Ascending aorta (tissue), 2 donors: ENCODE measurements around the gene ZNRF3. TPM values are rescaled to one million over a fixed set of nuclear protein-coding genes. Genes with fewer than 3 reads are reported as not detected.

ENCODE experiments used
- DNase-seq, 2 donors: peaks; one replicate each; pipeline ENCODE4 v3.0.0-alpha.2; 2019; ENCODE audit warnings: low spot score in 2 of 2
- H3K27ac ChIP-seq, 2 donors: fragments of 200-600 bp; sonication (generic); one replicate each; pipeline ENCODE4 v1.5.1; 2016 to 2017; ENCODE audit warnings: mild to moderate bottlenecking in 1 of 2
- H3K27me3 ChIP-seq: fragments of 200-600 bp; sonication (generic); one replicate; pipeline ENCODE4 v1.5.1; 2017
- H3K36me3 ChIP-seq, 2 donors: fragments of 200-600 bp; sonication (generic); one replicate each; pipeline ENCODE4 v1.5.1; 2016
- H3K4me1 ChIP-seq, 2 donors: fragments of 200-600 bp; sonication (generic); one replicate each; pipeline ENCODE4 v1.5.1; 2016 to 2017; ENCODE audit warnings: mild to moderate bottlenecking in 1 of 2
- H3K4me3 ChIP-seq, 2 donors: fragments of 200-600 bp; sonication (generic); one replicate each; pipeline ENCODE4 v1.5.1; 2016 to 2017; ENCODE audit warnings: mild to moderate bottlenecking in 1 of 2
- H3K9me3 ChIP-seq, 2 donors: fragments of 200-600 bp; sonication (generic); one replicate each; pipeline ENCODE4 v1.5.1; 2016
- intact Hi-C: fragments of 100-400 bp; cut with DNase I; formaldehyde crosslinking; loops from one replicate; pipeline ENCODE4 v1.15.1; 2023
- total RNA-seq: library from RNA; depleted of rRNA; stranded (reverse); fragments of >200 nt; gene quantifications from one replicate; pipeline ENCODE4 v1.1.0, GENCODE V29; 2016
- TF ChIP-seq, protein P1 (sequence below), 3 experiments: fragments of 200-600 bp in 2 of 3; fragments of 450-650 bp in 1 of 3; sonication (generic) in 2 of 3; IDR thresholded peaks; one replicate each; pipeline ENCODE4 v1.5.1; 2016 to 2019; ENCODE audit warnings: antibody characterized with exemption in 3 of 3, mild to moderate bottlenecking in 1 of 3, moderate library complexity in 1 of 3

Gene ZNRF3
- total RNA-seq, 1 donor from 2014 or later: 49.1 TPM

DNA sequence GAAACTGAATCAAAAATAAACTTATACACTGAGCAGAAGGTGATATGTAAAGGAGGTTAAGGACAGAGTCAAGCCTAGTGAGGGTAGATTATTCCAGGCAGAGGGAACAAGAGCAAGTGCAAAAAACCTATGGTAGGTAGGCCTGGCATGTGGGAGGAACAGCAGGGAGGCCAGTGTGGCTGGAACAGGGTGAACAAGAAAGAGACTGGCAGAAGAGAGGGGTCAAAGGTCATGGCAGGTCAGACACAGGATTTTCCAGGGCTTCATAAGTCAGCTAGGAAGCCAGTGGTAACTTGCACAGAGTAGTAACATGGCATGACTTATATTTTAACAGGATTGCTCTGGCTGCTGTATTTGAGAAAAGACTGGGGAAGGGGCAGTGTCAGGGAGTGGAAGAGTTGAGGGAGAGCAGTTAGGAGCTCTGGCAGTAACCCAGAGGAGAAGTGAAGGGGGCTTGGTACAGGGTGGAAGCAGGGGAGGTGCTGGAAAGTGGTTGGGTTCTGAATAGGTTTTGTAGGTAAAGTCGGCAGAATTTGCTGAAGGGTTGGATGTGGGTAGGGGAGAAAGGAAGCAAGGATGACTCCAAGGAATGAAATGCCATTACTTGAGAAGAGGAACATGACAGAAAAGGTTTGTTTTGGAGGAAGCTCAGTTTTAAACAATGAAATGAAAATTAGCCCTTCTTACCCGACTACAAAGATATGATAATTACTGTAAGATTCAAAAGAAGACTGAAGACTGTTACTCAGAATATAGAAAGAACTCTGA lies 86.2 kb downstream of the ZNRF3 start:
- intact Hi-C loops: no loop called here
- no peak for DNase-seq
- Histone ChIP-seq H3K4me3 (no peak overlapping the region), H3K36me3 (no peaks in the 10 kb centered on the region), H3K4me1 (no peaks in the 10 kb centered on the region), H3K27me3 (no peaks in the 10 kb centered on the region), H3K27ac (no peak overlapping the region), H3K9me3 (no peaks in the 10 kb centered on the region)
- TF ChIP-seq, protein P1, sequence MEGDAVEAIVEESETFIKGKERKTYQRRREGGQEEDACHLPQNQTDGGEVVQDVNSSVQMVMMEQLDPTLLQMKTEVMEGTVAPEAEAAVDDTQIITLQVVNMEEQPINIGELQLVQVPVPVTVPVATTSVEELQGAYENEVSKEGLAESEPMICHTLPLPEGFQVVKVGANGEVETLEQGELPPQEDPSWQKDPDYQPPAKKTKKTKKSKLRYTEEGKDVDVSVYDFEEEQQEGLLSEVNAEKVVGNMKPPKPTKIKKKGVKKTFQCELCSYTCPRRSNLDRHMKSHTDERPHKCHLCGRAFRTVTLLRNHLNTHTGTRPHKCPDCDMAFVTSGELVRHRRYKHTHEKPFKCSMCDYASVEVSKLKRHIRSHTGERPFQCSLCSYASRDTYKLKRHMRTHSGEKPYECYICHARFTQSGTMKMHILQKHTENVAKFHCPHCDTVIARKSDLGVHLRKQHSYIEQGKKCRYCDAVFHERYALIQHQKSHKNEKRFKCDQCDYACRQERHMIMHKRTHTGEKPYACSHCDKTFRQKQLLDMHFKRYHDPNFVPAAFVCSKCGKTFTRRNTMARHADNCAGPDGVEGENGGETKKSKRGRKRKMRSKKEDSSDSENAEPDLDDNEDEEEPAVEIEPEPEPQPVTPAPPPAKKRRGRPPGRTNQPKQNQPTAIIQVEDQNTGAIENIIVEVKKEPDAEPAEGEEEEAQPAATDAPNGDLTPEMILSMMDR (IDR thresholded peaks at IDR 0.05): no peak

DNA sequence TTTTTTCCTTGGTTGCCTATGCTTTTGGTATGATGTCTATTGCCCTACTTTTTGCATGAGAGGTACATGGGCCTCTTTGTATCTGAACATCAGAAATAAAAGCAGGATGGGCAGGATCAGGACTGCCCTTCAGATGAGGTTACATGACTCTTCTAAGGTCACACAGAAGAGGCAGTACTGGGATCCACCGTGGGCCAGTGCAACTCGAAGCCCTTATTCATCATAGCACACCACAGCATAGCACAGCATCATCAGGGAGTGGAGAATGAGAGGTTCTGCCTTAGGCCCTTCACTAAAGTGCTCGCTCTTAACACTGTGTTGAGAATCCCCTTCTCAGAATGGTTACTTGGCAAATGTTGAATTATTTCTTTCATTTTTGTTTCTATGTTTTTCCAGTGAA lies 90.0 kb downstream of the ZNRF3 start:
- peaks cover 4 to 11% of the 10 kb centered on the region in 2 donors for H3K4me1 ChIP-seq
- no peaks in the 10 kb centered on the region for H3K9me3 ChIP-seq
- no peaks in the 10 kb centered on the region for H3K36me3 ChIP-seq
- H3K27me3 ChIP-seq: no peaks in the 10 kb centered on the region
- H3K4me3 ChIP-seq: no peak overlapping the region
- DNase-seq: no peak
- TF ChIP-seq, protein P1 (IDR thresholded peaks at IDR 0.05): no peak
- H3K27ac ChIP-seq: no peak overlapping the region
- intact Hi-C loops: no loop called here

DNA sequence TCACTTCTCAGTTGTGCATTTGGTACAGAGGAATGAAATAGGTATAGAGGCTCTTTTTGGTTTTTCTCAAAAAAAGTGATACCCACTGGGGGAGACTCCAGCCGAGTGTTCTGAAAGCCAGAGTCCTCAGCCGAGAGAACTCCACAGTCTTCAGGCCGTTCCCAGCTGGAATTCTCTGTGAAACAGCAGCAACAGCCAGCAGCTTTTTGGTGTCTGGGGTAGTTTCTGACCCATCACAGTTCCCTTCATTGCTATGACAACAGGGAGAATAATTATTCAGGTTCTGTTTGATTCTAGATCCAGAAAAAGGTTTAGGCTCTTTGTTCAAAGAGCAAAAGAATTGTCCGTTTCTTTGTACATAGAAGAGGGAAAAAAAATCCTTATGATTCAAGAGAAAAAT lies 93.7 kb downstream of the ZNRF3 start:
- H3K36me3 ChIP-seq: no peaks in the 10 kb centered on the region
- TF ChIP-seq, protein P1 (IDR thresholded peaks at IDR 0.05): no peak
- H3K4me1 ChIP-seq: peaks cover 6 to 20% of the 10 kb centered on the region in 2 donors
- no peaks in the 10 kb centered on the region for H3K27me3 ChIP-seq
- H3K4me3 ChIP-seq: peak overlapping the region; percentile 41 to 56
- peak overlapping the region; percentile 53 to 66 for H3K27ac ChIP-seq
- intact Hi-C loops: loop anchor here (2.0 to 5.0 kb wide), 2 partner anchors 54 to 95 kb away; partner anchors contain the start of gene ZNRF3
- H3K9me3 ChIP-seq: no peaks in the 10 kb centered on the region
- no peak for DNase-seq

DNA sequence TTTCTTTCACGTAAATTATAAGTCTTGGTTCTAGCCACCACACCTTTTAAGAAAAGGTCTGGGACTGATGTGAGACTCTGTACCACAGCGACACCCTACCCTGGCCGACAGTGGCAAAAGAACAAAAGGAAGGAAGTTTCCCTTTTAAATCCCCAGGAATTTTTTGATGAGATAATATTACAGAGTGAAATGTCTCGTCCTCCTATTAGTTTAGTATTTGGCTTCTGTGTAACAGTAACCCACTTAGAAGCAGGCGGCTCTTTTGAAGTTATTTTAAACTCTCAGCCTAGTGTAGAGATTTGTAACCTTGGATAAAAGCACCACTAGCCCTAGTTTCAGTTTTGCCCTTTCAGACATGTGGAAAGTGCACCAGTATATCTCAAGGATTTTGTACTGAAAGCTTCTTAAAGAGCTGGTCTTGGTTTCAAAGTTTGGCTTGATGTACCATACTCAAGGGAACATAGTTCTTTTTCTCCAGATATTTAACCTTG lies 94.2 kb downstream of the ZNRF3 start:
- Histone ChIP-seq H3K27ac (peak overlapping the region; percentile 53 to 66), H3K27me3 (no peaks in the 10 kb centered on the region), H3K4me3 (peak overlapping the region; percentile 41 to 56), H3K9me3 (no peaks in the 10 kb centered on the region), H3K36me3 (no peaks in the 10 kb centered on the region), H3K4me1 (peaks cover 6 to 20% of the 10 kb centered on the region in 2 donors)
- TF ChIP-seq, protein P1 (IDR thresholded peaks at IDR 0.05): peak in 1 of 3 experiments; percentile 14
- intact Hi-C loops: loop anchor here (2.0 to 5.0 kb wide), 2 partner anchors 53 to 95 kb away; partner anchors contain the start of gene ZNRF3
- no peak for DNase-seq

DNA sequence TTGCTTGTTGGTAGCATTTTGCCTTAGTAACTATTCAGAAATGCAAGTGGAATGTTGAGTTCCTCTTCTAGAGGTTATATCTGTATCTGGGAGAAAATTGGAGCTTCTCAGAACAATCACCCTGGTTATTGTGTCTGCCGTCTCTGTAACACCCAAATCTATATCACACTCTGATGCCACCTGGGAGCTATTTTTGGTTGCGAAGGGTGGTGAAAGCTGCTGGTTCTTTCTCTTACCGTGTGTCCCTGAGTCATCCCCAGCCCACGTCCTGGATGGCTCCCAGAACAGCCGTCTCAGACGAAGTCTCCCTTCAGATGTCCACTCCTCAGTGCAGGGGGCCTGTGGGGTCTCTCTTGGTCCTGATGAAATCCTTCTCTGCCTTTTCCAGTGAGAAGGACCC lies 94.8 kb downstream of the ZNRF3 start:
- Histone ChIP-seq H3K4me1 (peaks cover 6 to 22% of the 10 kb centered on the region in 2 donors), H3K27ac (peak overlapping the region; percentile 43 to 66), H3K9me3 (no peaks in the 10 kb centered on the region), H3K36me3 (no peaks in the 10 kb centered on the region), H3K4me3 (peak overlapping the region; percentile 41 to 56), H3K27me3 (no peaks in the 10 kb centered on the region)
- intact Hi-C loops: loop anchor here (5.0 kb wide), 1 partner anchor 96 kb away; the partner anchor contains the start of gene ZNRF3
- TF ChIP-seq, protein P1 (IDR thresholded peaks at IDR 0.05): no peak
- peak in 1 of 2 donors; percentile 66 for DNase-seq
